ENCODE results near the gene TAOK3. TPM values are rescaled to one million over a fixed set of nuclear protein-coding genes. Genes with fewer than 3 reads are reported as not detected.
A peak's percentile ranks its signal among the peaks of the same experiment; 100 is the strongest.

TAOK3 gene
- total and polyA plus RNA-seq, 10 of the 15 experiments (the other 5 are each of a cell fraction or from before 2014, with no cell fraction given): 41.3 to 131 (median 57.8) TPM

GRCh38 chr12:118185602-118186397 is 186.9 kb downstream of the TAOK3 start:
- ATAC-seq: peak; percentile 50
- POLR2A ChIA-PET: interaction anchor here (0.6 to 4.2 kb wide), 6 partner anchors 20 to 191 kb away, joined by 3 to 23 read pairs (median 9); partner anchors contain the start of gene SUDS3

More at GRCh38 chr12:118185602-118186397, 186.9 kb downstream of the TAOK3 start:
- WGBS (ENCODE audit: insufficient coverage, insufficient replicate concordance, low lambda C conversion rate, missing lambda C conversion rate): 82% methylated on average over 5 of the region's 5 CpGs
- Histone ChIP-seq H3K27ac (ENCODE audit: control insufficient read depth, insufficient read depth) (no peak overlapping the region; the same call in 1 of the 2 replicates), H2AFZ (ENCODE audit: control insufficient read depth, low read depth, low read length) (peak overlapping the region; percentile 15; the same call in 1 of the 2 replicates), H4K20me1 (ENCODE audit: control insufficient read depth, insufficient read depth) (no peaks in the 10 kb centered on the region), H3K9me3 (replicated peaks; ENCODE audit: control insufficient read depth, insufficient read depth, low read length) (no peaks in the 10 kb centered on the region), H3K79me2 (ENCODE audit: control insufficient read depth, insufficient read depth, low read length) (no peaks in the 10 kb centered on the region), H3K27me3 (replicated peaks in 1 of 2; ENCODE audit: control insufficient read depth in 2 of 2, insufficient read depth in 2 of 2, low read length in 1 of 2) (no peaks in the 10 kb centered on the region), H3K9ac (ENCODE audit: control insufficient read depth, insufficient read depth, low read length) (no peak overlapping the region), H3K4me3 (no peak overlapping the region), H3K4me1 (ENCODE audit: control insufficient read depth, insufficient read depth, low read length) (peaks cover 27% of the 10 kb centered on the region), H3K36me3 (ENCODE audit: control insufficient read depth in 2 of 2, insufficient read depth in 2 of 2, low read length in 1 of 2) (peaks cover 8 to 9% of the 10 kb centered on the region in 2 experiments), H3K4me2 (ENCODE audit: control insufficient read depth, insufficient read depth) (no peak overlapping the region)
- intact Hi-C loops (cut with micrococcal nuclease; ENCODE audit: unreplicated experiment): no loop called here
- TF ChIP-seq FOXK2 (IDR thresholded peaks at IDR 0.05): no peak
- TF ChIP-seq ZNF24 (IDR thresholded peaks at IDR 0.05): peak; percentile 93
- TF ChIP-seq PML (IDR thresholded peaks at IDR 0.05; ENCODE audit: low read length): no peak
- TF ChIP-seq CUX1 (IDR thresholded peaks at IDR 0.05; ENCODE audit: insufficient replicate concordance, low read depth, low read length): no peak
- TF ChIP-seq MLLT1 (IDR thresholded peaks at IDR 0.05): 0 out of 2 replicates have a peak, but pooled peaks have one; percentile 33
- no peak for TF ChIP-seq NKRF (conservative IDR thresholded peaks at IDR 0.05)
- TF ChIP-seq POU2F2 (IDR thresholded peaks at IDR 0.05; ENCODE audit: borderline replicate concordance, low read depth, low read length): peak; percentile 52; the same call in 1 of the 3 replicates
- TF ChIP-seq ZNF217 (IDR thresholded peaks at IDR 0.05): no peak
- TF ChIP-seq RELB (IDR thresholded peaks at IDR 0.05; ENCODE audit: low read depth): peak; percentile 36; the same call in 1 of the 2 replicates
- no TSS peak for BruUV-seq (replicated peaks)
- ChIA-PET CTCF (interaction anchor here (0.6 to 7.1 kb wide), 13 partner anchors 10 to 1436 kb away, joined by 3 to 277 read pairs (median 3); partner anchors contain the start of genes SUDS3 and TAOK3), RAD21 (ENCODE audit: unreplicated experiment) (interaction anchor here (0.7 to 9.1 kb wide), 10 partner anchors 15 to 190 kb away, joined by 3 to 166 read pairs (median 12); partner anchors contain the start of genes SUDS3 and TAOK3), SMC1A (ENCODE audit: uncharacterized antibody, unreplicated experiment) (interaction anchor here (0.6 to 6.5 kb wide), 13 partner anchors 11 to 190 kb away, joined by 3 to 185 read pairs (median 6); partner anchors contain the start of genes SUDS3 and TAOK3)
- in situ Hi-C loops (cut with MboI): no loop called here
- FAIRE-seq (no peak), DNase-seq (ENCODE audit: low read depth, low spot score) (no peak)
